Epithelial cell of esophagus (primary cell): ENCODE measurements around the gene LRRC45.

Experiments
- DNase-seq: peaks from one replicate; pipeline ENCODE4 v3.0.0; 2010; ENCODE audit warnings: low read depth
- H3K4me3 ChIP-seq: 2 replicates; pipeline ENCODE4 v1.5.1; 2011; ENCODE audit warnings: mild to moderate bottlenecking, low read length, control low read depth
- TF ChIP-seq, protein P1 (sequence below): IDR thresholded peaks from 2 replicates; pipeline ENCODE4 v1.5.1; 2011; ENCODE audit warnings: low read depth, mild to moderate bottlenecking, low read length, control low read depth, inconsistent platforms; ENCODE audit not compliant: insufficient read depth; ENCODE audit errors: missing control alignments

LRRC45 gene

DNA sequence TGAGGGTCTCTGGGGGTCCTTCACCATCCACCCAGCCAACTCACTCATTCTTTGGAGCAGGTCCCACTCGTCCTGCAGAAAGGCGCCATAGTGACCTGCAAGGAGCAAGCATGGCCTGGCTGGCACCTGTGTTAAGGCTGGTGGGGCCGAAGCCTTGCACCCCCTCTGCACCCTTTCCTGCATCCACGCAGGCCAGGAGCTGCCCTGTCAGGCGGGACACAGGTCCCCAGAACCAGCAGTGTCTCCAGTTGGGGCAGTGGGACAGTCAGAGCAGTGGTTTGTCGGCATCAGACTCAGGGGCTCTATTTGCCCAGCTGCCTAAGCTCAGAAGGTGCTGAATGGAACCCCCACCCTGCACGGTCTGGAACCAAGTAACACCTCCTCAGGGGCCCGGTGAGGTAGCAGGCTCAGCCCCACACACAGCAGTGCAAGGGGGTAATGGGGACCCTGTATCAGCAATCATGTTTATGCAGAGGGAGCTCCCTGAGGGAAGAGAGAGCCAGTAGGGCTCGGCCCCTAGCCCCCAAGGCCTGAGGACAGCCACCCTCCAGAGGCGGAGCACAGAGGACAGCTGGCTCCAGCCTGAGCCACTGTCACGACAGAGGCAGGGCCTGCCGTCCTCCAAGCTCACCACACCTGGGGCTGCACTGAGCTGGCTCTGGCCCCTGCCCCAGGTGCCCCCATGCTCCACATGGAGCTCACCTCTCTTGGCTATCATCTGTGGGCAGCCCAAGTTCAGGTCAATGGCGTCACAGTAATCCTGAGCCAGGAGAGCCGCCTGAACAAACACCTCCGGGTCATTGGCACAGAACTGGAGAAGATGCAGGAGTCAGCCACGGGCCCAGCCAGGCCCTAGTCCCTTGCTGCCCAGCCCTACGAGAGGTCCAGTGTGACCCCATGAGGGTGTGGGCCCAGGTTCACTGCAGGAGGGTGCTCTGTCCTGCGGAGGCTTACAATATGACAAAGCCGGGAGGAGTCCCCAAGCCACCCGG is 40.6 kb downstream of the LRRC45 start:
- no peak for DNase-seq
- TF ChIP-seq, protein P1, sequence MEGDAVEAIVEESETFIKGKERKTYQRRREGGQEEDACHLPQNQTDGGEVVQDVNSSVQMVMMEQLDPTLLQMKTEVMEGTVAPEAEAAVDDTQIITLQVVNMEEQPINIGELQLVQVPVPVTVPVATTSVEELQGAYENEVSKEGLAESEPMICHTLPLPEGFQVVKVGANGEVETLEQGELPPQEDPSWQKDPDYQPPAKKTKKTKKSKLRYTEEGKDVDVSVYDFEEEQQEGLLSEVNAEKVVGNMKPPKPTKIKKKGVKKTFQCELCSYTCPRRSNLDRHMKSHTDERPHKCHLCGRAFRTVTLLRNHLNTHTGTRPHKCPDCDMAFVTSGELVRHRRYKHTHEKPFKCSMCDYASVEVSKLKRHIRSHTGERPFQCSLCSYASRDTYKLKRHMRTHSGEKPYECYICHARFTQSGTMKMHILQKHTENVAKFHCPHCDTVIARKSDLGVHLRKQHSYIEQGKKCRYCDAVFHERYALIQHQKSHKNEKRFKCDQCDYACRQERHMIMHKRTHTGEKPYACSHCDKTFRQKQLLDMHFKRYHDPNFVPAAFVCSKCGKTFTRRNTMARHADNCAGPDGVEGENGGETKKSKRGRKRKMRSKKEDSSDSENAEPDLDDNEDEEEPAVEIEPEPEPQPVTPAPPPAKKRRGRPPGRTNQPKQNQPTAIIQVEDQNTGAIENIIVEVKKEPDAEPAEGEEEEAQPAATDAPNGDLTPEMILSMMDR: no peak
- H3K4me3 ChIP-seq: peak overlapping the region; percentile 83

DNA sequence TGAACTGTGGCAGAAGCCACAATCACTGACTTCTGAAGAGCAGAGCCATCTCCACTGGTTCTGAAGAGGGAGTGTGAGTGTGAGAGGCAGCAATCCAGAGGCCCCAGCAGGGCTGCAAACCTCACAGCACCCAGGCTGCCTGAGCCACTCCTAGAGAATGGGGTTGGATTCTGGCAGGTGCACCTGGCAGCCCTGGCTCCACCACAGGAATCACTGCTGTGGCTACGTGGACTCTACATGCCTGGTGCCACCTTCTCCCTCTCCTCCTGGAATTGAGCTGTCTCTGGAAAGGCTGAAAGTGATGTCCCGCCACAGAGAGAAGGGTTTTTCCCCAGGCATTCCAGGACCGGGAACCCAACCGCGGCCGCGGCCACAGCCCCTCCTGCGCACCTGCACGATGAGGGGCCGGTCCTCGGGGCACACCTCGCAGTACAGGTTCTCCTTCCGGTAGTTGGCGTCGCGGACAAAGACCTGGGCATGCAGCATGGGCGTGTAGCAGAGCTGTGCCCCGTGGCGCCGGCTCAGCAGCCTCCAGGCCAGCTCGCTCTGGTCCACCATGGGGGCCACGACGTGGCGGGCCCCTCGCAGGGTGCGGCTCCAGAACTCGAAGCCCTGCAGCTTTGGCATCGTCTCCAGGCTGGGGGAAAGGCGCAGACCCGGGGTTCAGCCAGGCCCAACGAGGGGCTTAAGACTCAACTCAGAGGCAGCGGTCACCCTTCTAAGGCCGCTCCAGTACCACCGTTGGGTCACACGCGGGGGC is 41.5 kb downstream of the LRRC45 start:
- TF ChIP-seq, protein P1: no peak
- H3K4me3 ChIP-seq: peak overlapping the region; percentile 83
- peak; percentile 53 for DNase-seq

DNA sequence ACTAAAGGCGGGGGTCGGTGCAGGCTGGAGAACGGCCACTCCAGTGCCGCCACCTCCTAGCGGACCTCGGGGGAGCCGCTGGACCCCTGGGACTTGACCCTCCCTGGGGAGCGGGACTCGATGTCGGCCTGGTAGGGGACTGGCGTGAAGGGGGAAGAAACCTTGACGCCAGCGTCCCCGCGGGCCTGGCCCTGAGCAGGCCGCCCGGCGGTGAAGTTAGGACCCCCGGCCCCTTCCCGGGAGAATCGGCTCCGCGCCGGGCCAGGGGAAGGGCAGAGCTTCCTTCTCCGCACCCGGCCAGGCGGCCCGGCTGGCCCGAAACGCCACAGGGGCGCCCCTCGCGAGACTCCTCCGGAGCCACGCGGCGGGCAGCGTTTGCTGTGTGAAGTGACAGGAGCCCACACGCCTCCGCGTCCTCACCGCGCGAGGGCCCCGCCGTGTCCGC is 42.1 kb downstream of the LRRC45 start:
- no peak for DNase-seq
- peak overlapping the region; percentile 83 for H3K4me3 ChIP-seq
- TF ChIP-seq, protein P1: no peak

DNA sequence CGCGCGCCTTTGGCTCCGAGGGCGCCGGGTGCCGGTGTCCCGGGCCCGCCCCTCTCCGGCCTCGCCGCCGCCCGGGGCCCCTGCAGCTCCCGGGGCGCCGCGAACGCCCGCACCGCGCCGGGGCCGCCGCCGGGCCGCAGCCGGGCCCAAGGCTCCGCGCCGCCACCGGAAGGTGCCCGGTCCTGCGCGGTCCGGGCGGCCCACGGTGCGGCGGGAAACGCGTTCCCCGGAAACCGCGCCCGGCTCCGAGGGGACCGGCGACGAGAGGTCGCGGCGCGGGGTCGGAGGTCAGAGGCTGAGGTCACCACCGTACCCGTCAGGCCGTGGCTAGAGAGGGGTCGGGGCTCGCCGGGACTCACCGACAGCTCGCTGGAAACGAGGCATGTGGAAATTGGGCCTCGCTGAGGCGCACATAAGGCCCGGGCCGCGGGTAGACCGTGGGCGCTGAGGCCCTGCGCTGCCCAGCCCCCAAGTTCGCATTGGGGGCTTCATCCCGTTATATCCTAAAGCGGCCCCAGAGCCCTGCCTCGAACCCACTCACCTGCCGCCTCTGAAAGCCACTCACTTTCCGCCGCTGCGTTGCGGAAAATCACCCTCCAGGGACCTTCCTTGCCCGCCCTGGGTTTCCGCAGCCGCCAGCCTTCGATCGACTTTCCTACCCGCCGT is 42.7 kb downstream of the LRRC45 start, which contains the start of gene DUS1L:
TSS of gene DUS1L (minus strand) at position 167 of the 666 bp plus-strand sequence. CDS start 745 bp downstream, outside the sequence.
- TF ChIP-seq, protein P1: no peak
- peak; percentile 56 for DNase-seq
- peak within 1 kb of the TSS; percentile 83 for H3K4me3 ChIP-seq

DNA sequence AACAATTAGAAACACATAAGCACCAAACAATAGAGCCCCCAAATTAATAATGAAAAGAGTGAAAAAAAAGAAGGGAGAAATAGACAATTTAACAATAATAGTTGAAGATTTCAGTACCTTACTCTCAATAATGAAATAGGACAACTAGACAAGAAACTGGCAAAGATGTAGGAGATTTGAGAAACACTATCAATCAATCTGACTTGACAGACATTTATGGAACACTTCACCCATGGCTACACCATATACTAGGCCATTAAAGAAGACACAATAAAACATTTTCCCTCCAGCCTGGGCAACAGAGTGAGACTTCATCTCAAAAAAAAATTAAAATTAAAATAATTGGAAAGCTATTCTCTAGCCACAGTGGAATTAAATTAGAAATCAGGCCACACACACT is 47.5 kb downstream of the LRRC45 start:
- TF ChIP-seq, protein P1: no peak
- DNase-seq: no peak

DNA sequence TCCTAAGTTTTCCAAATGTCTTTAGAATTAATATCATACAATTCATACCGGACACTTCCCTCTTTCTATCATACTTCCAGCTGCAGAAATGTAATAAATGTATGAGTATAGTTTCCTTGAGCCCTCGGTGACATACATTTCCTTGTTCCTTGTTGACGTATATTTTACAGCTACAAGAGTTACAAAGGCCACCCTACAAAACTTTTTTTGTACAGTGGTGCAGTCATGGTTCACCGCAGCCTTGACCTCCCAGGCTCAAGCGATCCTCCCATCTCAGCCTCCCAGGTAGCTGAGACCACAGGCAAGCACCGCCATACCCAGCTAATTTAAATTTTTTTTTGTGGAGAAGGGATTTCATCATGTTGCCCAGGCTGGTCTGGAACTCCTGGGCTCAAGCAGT is 49.7 kb downstream of the LRRC45 start:
- H3K4me3 ChIP-seq: no peak overlapping the region
- no peak for DNase-seq
- TF ChIP-seq, protein P1: no peak

More for the DNA sequence above, 47.5 kb downstream of the LRRC45 start:
- no peak overlapping the region for H3K4me3 ChIP-seq
